ENCODE measurements around the gene PDE7B.

DNA sequence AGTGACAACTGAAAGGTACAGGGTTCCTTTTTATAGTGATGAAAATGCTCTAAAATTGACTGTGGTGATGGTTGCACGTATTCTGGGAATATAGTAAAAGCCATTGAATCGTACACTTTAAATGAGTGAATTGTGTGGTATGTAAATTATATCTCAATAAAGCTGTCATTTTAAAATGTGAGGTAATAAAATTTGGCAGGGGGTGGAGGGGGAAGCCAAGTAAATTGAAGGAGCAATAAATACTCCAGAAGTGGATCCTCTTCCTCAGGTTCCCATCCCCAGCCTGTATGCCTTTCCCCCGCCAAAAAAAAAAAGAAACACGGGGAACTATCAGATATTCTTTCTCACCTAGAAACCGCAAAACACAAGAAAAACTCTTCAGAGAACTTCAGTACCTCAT is 237.2 kb downstream of the PDE7B start:
- TF ChIP-seq, protein P1, sequence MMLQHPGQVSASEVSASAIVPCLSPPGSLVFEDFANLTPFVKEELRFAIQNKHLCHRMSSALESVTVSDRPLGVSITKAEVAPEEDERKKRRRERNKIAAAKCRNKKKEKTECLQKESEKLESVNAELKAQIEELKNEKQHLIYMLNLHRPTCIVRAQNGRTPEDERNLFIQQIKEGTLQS (IDR thresholded peaks at IDR 0.05): no peak
- TF ChIP-seq, protein P2, sequence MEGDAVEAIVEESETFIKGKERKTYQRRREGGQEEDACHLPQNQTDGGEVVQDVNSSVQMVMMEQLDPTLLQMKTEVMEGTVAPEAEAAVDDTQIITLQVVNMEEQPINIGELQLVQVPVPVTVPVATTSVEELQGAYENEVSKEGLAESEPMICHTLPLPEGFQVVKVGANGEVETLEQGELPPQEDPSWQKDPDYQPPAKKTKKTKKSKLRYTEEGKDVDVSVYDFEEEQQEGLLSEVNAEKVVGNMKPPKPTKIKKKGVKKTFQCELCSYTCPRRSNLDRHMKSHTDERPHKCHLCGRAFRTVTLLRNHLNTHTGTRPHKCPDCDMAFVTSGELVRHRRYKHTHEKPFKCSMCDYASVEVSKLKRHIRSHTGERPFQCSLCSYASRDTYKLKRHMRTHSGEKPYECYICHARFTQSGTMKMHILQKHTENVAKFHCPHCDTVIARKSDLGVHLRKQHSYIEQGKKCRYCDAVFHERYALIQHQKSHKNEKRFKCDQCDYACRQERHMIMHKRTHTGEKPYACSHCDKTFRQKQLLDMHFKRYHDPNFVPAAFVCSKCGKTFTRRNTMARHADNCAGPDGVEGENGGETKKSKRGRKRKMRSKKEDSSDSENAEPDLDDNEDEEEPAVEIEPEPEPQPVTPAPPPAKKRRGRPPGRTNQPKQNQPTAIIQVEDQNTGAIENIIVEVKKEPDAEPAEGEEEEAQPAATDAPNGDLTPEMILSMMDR (IDR thresholded peaks at IDR 0.05; ENCODE audit: low read depth, low read length, missing input control): no peak
